Endothelial cell (in vitro differentiated cells): ENCODE measurements around the gene SPATA32. TPM values are rescaled to one million over a fixed set of nuclear protein-coding genes. Genes with fewer than 3 reads are reported as not detected.

ENCODE experiments used
- DNase-seq: peaks from one replicate; pipeline ENCODE4 v3.0.0; 2021; ENCODE audit warnings: low spot score
- H3K27ac Mint-ChIP-seq: one replicate; pipeline ENCODE4 v1.8.0; 2021; ENCODE audit warnings: mixed read lengths, inconsistent platforms; ENCODE audit not compliant: unreplicated experiment
- H3K27me3 Mint-ChIP-seq: one replicate; pipeline ENCODE4 v1.8.0; 2021; ENCODE audit warnings: mild to moderate bottlenecking, moderate library complexity, mixed read lengths, inconsistent platforms; ENCODE audit not compliant: unreplicated experiment
- H3K36me3 Mint-ChIP-seq: one replicate; pipeline ENCODE4 v1.8.0; 2021; ENCODE audit warnings: mild to moderate bottlenecking, low read depth, mixed read lengths, inconsistent platforms; ENCODE audit not compliant: unreplicated experiment
- H3K4me1 Mint-ChIP-seq: one replicate; pipeline ENCODE4 v1.8.0; 2021; ENCODE audit warnings: mild to moderate bottlenecking, mixed read lengths, inconsistent platforms; ENCODE audit not compliant: unreplicated experiment
- H3K4me3 Mint-ChIP-seq: one replicate; pipeline ENCODE4 v1.8.0; 2021; ENCODE audit warnings: mild to moderate bottlenecking, mixed read lengths, inconsistent platforms; ENCODE audit not compliant: unreplicated experiment
- H3K9me3 Mint-ChIP-seq: one replicate; pipeline ENCODE4 v1.8.0; 2021; ENCODE audit warnings: mixed read lengths, inconsistent platforms; ENCODE audit not compliant: unreplicated experiment
- total RNA-seq: library from RNA; stranded (reverse); fragmentation: NEBNext Ultra II Directional; extraction: Animal tissue kit (Norgen Biotek cat#: 25700); gene quantifications from one replicate; pipeline ENCODE4 v1.2.1, GENCODE V29; 2021; ENCODE audit not compliant: unreplicated experiment
- TF ChIP-seq, protein P1 (sequence below): fragments of 200-600 bp; sonication (generic); IDR thresholded peaks from one replicate; pipeline ENCODE4 v1.5.0; 2021; ENCODE audit warnings: antibody characterized with exemption; ENCODE audit not compliant: unreplicated experiment

SPATA32 gene
- total RNA-seq, 1 donor from 2014 or later: not detected

- H3K36me3 Mint-ChIP-seq: no peaks in the 10 kb centered on the region
- H3K27ac Mint-ChIP-seq: no peak overlapping the region
- TF ChIP-seq, protein P1, sequence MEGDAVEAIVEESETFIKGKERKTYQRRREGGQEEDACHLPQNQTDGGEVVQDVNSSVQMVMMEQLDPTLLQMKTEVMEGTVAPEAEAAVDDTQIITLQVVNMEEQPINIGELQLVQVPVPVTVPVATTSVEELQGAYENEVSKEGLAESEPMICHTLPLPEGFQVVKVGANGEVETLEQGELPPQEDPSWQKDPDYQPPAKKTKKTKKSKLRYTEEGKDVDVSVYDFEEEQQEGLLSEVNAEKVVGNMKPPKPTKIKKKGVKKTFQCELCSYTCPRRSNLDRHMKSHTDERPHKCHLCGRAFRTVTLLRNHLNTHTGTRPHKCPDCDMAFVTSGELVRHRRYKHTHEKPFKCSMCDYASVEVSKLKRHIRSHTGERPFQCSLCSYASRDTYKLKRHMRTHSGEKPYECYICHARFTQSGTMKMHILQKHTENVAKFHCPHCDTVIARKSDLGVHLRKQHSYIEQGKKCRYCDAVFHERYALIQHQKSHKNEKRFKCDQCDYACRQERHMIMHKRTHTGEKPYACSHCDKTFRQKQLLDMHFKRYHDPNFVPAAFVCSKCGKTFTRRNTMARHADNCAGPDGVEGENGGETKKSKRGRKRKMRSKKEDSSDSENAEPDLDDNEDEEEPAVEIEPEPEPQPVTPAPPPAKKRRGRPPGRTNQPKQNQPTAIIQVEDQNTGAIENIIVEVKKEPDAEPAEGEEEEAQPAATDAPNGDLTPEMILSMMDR: no peak
- H3K27me3 Mint-ChIP-seq: peaks cover 12% of the 10 kb centered on the region
- no peak overlapping the region for H3K4me3 Mint-ChIP-seq
- no peak for DNase-seq
- peaks cover 3% of the 10 kb centered on the region for H3K4me1 Mint-ChIP-seq
- no peaks in the 10 kb centered on the region for H3K9me3 Mint-ChIP-seq
These were observed 41.8 kb downstream of the SPATA32 start for GRCh38 chr17:45220079-45220478.

DNA sequence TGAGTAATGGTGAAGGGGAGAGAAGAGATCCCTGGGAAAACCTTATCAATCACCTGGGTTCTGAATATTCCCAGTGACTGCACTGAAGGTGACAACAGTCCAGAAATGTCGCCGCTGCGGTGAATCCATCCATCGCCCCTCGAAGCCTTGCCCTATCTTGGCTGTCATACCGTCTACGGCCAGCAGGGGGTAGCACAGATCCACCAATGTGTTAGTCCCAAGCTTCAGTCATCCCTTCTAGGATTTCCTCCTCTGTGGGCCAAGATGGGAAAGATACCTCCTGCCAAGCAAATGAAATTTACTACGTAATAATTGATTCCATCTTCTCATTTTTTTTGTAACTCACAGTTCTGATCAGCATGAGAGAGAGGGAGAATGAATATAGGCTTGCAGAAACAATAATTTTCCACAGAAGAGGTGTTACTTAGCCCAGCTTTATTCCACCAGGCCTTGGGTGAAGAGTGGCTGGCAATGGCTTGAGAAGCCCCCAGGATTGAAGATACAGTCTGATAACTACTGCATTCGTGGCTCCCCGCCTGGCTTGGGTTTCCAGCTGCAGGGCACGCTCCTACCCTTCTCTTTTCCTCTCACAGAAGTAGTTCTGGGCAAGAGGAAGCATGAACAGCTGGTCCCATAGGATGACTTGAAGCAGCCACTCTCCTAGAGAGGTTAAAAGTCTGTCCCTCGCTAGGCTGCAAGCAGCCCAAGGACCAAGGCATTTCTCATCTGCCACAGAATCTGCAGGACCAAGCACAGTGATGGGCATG is 42.8 kb downstream of the SPATA32 start:
- H3K27me3 Mint-ChIP-seq: peaks cover 12% of the 10 kb centered on the region
- no peaks in the 10 kb centered on the region for H3K9me3 Mint-ChIP-seq
- peak; percentile 89 for DNase-seq
- peaks cover 3% of the 10 kb centered on the region for H3K4me1 Mint-ChIP-seq
- TF ChIP-seq, protein P1: peak; percentile 98
- no peaks in the 10 kb centered on the region for H3K36me3 Mint-ChIP-seq
- no peak overlapping the region for H3K4me3 Mint-ChIP-seq
- no peak overlapping the region for H3K27ac Mint-ChIP-seq

Other genes starting within 250 kb of the SPATA32 start
- gene DCAKD, start 210.5 kb downstream of the SPATA32 start, total RNA-seq: 29.2 TPM
- 85.8 TPM for gene NMT1, start 200.8 kb downstream of the SPATA32 start, total RNA-seq
- 9.7 TPM for gene PLCD3, start 129.6 kb downstream of the SPATA32 start, total RNA-seq
- gene ACBD4, start 126.4 kb downstream of the SPATA32 start, total RNA-seq: 9.4 TPM
- gene HEXIM1, start 113.6 kb downstream of the SPATA32 start, total RNA-seq: 22.6 TPM
- 13.0 TPM for gene HEXIM2, start 100.2 kb downstream of the SPATA32 start, total RNA-seq
- 103 TPM for gene FMNL1, start 40.2 kb downstream of the SPATA32 start, total RNA-seq
- 5.2 TPM for gene MAP3K14, start 54.9 kb upstream of the SPATA32 start, total RNA-seq
- 155 TPM for gene ARHGAP27, start 170.8 kb upstream of the SPATA32 start, total RNA-seq
- 46.6 TPM for gene PLEKHM1, start 228.6 kb upstream of the SPATA32 start, total RNA-seq